GM18519 (cell line): ENCODE results near the gene OBP2A.

Source experiments
- ATAC-seq: cut with Tn5 transposase; IDR thresholded peaks from one replicate; pipeline ENCODE4 v1.9.1; 2021; ENCODE audit warnings: mild to moderate bottlenecking, moderate library complexity; ENCODE audit not compliant: unreplicated experiment, low FRiP score

OBP2A gene

DNA sequence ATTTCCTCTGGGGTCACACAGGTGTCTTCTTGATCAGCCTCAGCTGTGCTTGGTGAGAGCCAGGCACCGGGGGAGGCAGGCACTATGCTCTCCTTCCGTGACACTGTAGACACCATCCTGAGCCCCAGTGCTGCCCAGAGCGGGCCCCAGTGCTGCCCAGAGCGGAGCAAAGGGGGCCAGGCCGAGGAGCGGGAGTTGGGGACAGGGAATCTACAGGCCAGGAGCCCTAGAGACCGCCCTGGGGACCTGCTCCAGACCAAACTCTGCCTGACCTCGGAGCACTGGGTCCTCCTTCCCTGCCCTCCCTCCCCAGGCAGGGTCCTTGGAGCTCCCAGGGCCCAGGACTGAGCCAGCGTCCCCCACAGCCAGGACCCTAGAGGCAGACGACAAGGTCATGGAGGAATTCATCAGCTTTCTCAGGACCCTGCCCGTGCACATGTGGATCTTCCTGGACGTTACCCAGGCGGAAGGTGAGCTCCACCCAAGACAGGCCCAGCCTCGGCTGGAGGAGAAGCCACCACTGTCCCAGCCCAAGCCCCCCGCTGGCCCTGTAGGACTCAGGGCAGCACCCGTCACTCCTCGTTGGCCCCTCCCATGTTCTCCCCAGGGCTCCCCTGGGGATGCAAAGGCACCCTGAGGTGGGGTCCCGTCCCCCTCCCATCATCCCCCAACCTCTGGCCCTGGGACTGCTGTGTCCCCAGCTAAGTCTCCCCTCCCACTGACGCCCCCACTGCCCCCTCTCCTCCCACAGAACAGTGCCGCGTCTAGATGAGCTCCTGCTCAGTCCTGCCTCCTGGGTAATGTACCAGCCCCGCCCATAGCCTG is 45.8 kb downstream of the OBP2A start:
- ATAC-seq = no peak

DNA sequence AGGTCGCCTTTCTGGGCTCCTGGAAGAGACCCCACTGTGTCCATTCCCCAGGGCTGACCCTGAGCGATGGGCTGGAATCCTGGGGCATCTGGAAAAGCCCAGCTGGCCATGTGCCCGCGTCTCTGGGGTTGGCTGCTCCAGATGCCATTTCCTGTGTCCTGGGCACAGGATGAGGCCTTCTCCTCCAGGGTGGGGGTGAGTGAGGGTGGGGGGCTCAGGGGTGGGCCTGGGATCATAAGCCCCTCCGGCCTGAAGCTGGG is 46.3 kb downstream of the OBP2A start:
- no peak for ATAC-seq

DNA sequence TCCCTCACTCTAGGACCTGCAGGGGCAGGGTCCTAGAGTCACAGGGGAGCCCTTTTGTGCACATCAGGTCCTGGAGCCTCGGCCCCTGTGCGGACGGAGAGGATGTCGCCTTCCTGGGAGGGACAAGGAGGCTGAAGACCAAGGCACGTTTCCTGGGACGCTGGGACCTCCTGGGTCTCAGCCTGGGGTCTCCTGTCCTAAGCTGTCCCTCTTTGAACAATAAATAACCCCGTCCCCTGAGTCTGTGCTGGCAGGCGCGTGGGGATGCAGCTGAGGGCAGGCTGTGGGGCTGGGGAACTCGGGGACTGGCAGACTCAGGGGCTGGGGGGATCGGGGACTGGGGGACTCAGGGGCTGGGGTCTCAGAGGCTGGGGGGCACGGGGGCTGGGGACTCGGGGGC is 46.7 kb downstream of the OBP2A start:
- no peak for ATAC-seq

DNA sequence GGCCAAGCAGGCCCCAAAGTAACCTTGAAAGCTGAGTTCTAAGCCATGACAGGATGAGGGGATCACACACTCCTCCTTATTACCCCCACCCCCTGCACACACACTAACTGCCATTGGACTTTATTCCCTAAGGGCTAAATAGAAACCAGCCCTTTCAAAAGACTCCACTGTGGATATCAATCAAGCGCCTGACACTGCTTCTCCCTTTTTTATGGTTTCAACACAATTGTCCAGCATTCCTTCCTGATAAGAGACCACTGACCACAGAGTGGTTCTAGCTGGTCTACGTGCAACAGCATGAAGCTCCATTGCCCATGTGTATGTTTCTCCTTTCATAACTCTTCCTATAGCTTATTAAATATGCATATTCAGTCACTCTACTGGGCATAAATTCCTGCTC is 50.3 kb downstream of the OBP2A start:
- no peak for ATAC-seq
